Measurements from ENCODE around the gene MALRD1. TPM values are rescaled to one million over a fixed set of nuclear protein-coding genes. Genes with fewer than 3 reads are reported as not detected.
A peak's percentile ranks its signal among the peaks of the same experiment; 100 is the strongest.

Gene MALRD1
- total RNA-seq, 1 experiment from 2014 or later: 8.2 TPM

DNA sequence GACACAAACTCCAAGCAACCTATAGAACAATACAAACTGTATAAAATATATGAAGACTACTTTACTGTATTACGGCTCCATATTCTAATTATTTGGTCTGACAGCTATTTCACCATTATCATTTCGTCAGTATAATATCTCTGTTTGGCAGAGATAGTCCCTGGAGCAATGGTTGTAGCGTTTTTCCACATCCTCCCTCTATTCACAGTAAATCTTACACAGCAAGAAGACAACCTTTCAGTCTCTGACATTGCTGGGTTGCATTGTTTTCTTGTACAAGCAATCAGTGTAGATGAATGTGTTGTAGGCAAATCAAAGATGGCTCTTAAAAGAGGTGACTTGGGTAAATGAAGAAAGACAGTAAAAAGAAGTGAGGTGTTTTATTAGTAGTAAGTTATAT is 662.0 kb downstream of the MALRD1 start:
- Mint-ChIP-seq H3K9me3 (ENCODE audit: unreplicated experiment) (peaks cover 50% of the 10 kb centered on the region), H3K27me3 (ENCODE audit: insufficient read depth, unreplicated experiment) (no peaks in the 10 kb centered on the region), H3K4me1 (ENCODE audit: low read depth, unreplicated experiment) (no peaks in the 10 kb centered on the region), H3K36me3 (ENCODE audit: insufficient read depth, unreplicated experiment) (no peaks in the 10 kb centered on the region), H3K27ac (ENCODE audit: unreplicated experiment) (no peak overlapping the region), H3K4me3 (ENCODE audit: unreplicated experiment) (no peak overlapping the region)
- ChIA-PET POLR2A (no interaction called here), CTCF (no interaction called here)
- intact Hi-C loops (cut with micrococcal nuclease; ENCODE audit: unreplicated experiment): no loop called here
- H3K4me3 ChIP-seq (ENCODE audit: low read depth, low read length): no peak overlapping the region
- TF ChIP-seq, protein P1, sequence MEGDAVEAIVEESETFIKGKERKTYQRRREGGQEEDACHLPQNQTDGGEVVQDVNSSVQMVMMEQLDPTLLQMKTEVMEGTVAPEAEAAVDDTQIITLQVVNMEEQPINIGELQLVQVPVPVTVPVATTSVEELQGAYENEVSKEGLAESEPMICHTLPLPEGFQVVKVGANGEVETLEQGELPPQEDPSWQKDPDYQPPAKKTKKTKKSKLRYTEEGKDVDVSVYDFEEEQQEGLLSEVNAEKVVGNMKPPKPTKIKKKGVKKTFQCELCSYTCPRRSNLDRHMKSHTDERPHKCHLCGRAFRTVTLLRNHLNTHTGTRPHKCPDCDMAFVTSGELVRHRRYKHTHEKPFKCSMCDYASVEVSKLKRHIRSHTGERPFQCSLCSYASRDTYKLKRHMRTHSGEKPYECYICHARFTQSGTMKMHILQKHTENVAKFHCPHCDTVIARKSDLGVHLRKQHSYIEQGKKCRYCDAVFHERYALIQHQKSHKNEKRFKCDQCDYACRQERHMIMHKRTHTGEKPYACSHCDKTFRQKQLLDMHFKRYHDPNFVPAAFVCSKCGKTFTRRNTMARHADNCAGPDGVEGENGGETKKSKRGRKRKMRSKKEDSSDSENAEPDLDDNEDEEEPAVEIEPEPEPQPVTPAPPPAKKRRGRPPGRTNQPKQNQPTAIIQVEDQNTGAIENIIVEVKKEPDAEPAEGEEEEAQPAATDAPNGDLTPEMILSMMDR (IDR thresholded peaks at IDR 0.05; ENCODE audit: insufficient read depth in 1 of 2, low read depth in 1 of 2, low read length in 1 of 2, severe bottlenecking in 1 of 2, unreplicated experiment in 1 of 2): no peak
- no peak for DNase-seq
- BruUV-seq (replicated peaks): no TSS peak
- no peaks in the 10 kb centered on the region for H3K4me1 ChIP-seq
- 0 out of 2 replicates have a peak, but pooled peaks cover 15% of the 10 kb centered on the region for H3K9me3 ChIP-seq
- no peaks in the 10 kb centered on the region for H3K27me3 ChIP-seq (replicated peaks; ENCODE audit: control insufficient read depth, insufficient read depth, low read length)
- H3K36me3 ChIP-seq (ENCODE audit: control insufficient read depth, insufficient read depth, low read length): no peaks in the 10 kb centered on the region

DNA sequence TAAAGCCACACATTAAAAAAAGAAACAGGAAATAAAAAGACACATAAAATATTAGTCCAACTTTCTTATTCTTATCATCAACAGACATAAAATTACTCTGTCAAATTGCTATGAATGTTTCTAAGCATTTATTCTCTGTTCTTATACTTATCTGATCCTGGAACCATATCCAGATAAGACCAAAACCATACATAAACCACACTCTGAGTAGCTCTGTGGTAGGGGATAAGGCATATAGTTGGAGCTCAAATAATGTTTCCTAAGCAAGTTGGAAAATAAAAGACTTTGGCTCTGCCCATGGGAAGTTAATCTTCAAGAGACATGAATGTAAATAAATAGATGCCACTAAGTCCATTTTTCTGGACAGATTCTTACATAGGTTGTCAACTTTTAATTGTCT is 664.6 kb downstream of the MALRD1 start:
- H3K4me1 ChIP-seq: no peaks in the 10 kb centered on the region
- H3K4me3 Mint-ChIP-seq (ENCODE audit: unreplicated experiment): no peak overlapping the region
- TF ChIP-seq, protein P1 (IDR thresholded peaks at IDR 0.05; ENCODE audit: insufficient read depth in 1 of 2, low read depth in 1 of 2, low read length in 1 of 2, severe bottlenecking in 1 of 2, unreplicated experiment in 1 of 2): no peak
- intact Hi-C loops (cut with micrococcal nuclease; ENCODE audit: unreplicated experiment): no loop called here
- BruUV-seq (replicated peaks): no TSS peak
- H3K4me3 ChIP-seq (ENCODE audit: low read depth, low read length): no peak overlapping the region
- ChIA-PET CTCF (no interaction called here), POLR2A (no interaction called here)
- H3K36me3 Mint-ChIP-seq (ENCODE audit: insufficient read depth, unreplicated experiment): no peaks in the 10 kb centered on the region
- H3K4me1 Mint-ChIP-seq (ENCODE audit: low read depth, unreplicated experiment): no peaks in the 10 kb centered on the region
- H3K9me3 Mint-ChIP-seq (ENCODE audit: unreplicated experiment): peaks cover 57% of the 10 kb centered on the region
- H3K36me3 ChIP-seq (ENCODE audit: control insufficient read depth, insufficient read depth, low read length): no peaks in the 10 kb centered on the region
- DNase-seq: no peak
- 0 out of 2 replicates have a peak, but pooled peaks cover 15% of the 10 kb centered on the region for H3K9me3 ChIP-seq
- H3K27me3 Mint-ChIP-seq (ENCODE audit: insufficient read depth, unreplicated experiment): no peaks in the 10 kb centered on the region
- no peaks in the 10 kb centered on the region for H3K27me3 ChIP-seq (replicated peaks; ENCODE audit: control insufficient read depth, insufficient read depth, low read length)
- no peak overlapping the region for H3K27ac Mint-ChIP-seq (ENCODE audit: unreplicated experiment)

DNA sequence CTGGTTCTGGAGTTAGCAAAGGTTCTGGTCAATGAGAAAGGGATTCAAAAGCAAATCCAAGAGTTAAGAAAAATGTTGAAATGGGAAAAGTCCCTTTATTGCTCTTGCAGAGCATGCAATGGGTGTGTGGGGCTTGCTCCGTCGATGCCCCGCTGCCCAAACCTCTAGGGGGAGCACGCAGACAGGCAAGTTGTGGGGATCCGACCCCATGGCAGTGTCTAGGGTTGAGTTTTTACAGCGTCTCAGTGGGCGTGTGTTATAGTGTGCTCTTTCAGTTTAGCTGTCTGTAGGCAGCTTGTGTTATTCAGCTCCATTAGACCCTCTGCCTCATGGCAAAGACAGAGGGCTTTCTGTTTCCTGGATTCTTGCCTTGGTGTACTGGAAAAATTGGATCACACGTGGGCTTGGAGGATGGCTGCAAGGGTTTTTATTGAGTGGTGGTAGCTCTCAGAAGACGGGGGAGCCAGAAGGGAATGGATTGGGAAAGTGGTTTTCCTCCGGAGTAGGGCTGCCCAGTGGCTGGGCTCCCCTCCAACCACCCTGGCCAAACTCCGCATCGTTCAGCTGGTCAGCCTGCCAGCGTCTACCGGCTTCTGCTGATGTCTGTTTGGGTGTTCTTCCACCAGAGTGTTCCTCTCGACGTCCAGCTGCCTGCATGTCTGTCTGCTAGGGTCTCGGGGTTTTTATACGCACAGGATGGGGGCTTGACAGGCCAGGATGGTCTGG is 665.4 kb downstream of the MALRD1 start:
- H3K27ac Mint-ChIP-seq (ENCODE audit: unreplicated experiment): no peak overlapping the region
- H3K9me3 ChIP-seq: 0 out of 2 replicates have a peak, but pooled peaks cover 15% of the 10 kb centered on the region
- H3K4me3 ChIP-seq (ENCODE audit: low read depth, low read length): no peak overlapping the region
- ChIA-PET POLR2A (no interaction called here), CTCF (no interaction called here)
- H3K27me3 Mint-ChIP-seq (ENCODE audit: insufficient read depth, unreplicated experiment): no peaks in the 10 kb centered on the region
- DNase-seq: peak in 1 of 2 experiments; percentile 10
- no peaks in the 10 kb centered on the region for H3K27me3 ChIP-seq (replicated peaks; ENCODE audit: control insufficient read depth, insufficient read depth, low read length)
- H3K9me3 Mint-ChIP-seq (ENCODE audit: unreplicated experiment): peaks cover 60% of the 10 kb centered on the region
- H3K36me3 ChIP-seq (ENCODE audit: control insufficient read depth, insufficient read depth, low read length): no peaks in the 10 kb centered on the region
- H3K4me1 ChIP-seq: no peaks in the 10 kb centered on the region
- H3K4me1 Mint-ChIP-seq (ENCODE audit: low read depth, unreplicated experiment): no peaks in the 10 kb centered on the region
- H3K4me3 Mint-ChIP-seq (ENCODE audit: unreplicated experiment): no peak overlapping the region
- BruUV-seq (replicated peaks): no TSS peak
- no peaks in the 10 kb centered on the region for H3K36me3 Mint-ChIP-seq (ENCODE audit: insufficient read depth, unreplicated experiment)
- intact Hi-C loops (cut with micrococcal nuclease; ENCODE audit: unreplicated experiment): no loop called here
- TF ChIP-seq, protein P1 (IDR thresholded peaks at IDR 0.05; ENCODE audit: insufficient read depth in 1 of 2, low read depth in 1 of 2, low read length in 1 of 2, severe bottlenecking in 1 of 2, unreplicated experiment in 1 of 2): peak in 1 of 2 experiments; percentile 11
